ENCODE results near the gene ADTRP.

Gene ADTRP

GRCh38 chr6:11732036-11732631, 46.5 kb downstream of the ADTRP start:
- TF ChIP-seq ZNF274 (IDR thresholded peaks at IDR 0.05; ENCODE audit: low read length) (no peak), ZNF274 (tag by site-specific recombination; IDR thresholded peaks at IDR 0.05; ENCODE audit: borderline replicate concordance) (no peak), ZBTB20 (tag by site-specific recombination; IDR thresholded peaks at IDR 0.05) (no peak), ZNF10 (tag by site-specific recombination; IDR thresholded peaks at IDR 0.05) (no peak), ZNF398 (tag by site-specific recombination; IDR thresholded peaks at IDR 0.05) (no peak), TCF7L2 (IDR thresholded peaks at IDR 0.05; ENCODE audit: borderline replicate concordance, low read depth, low read length) (no peak), ZNF211 (tag by site-specific recombination; IDR thresholded peaks at IDR 0.05; ENCODE audit: low read depth) (no peak), ZNF223 (tag by site-specific recombination; IDR thresholded peaks at IDR 0.05) (no peak), ZFHX2 (tag by site-specific recombination; conservative IDR thresholded peaks at IDR 0.05) (no peak), ZNF155 (tag by site-specific recombination; IDR thresholded peaks at IDR 0.05) (no peak), PRDM2 (tag by site-specific recombination; IDR thresholded peaks at IDR 0.05; ENCODE audit: borderline replicate concordance) (no peak), FEZF1 (tag by site-specific recombination; IDR thresholded peaks at IDR 0.05) (no peak), ZSCAN16 (tag by site-specific recombination; IDR thresholded peaks at IDR 0.05) (no peak), MEIS1 (CRISPR knock-in tag; IDR thresholded peaks at IDR 0.05; ENCODE audit: borderline replicate concordance) (no peak), ZBTB21 (tag by site-specific recombination; IDR thresholded peaks at IDR 0.05) (no peak)
- no peak overlapping the region for H3K4me3 ChIP-seq (ENCODE audit: low read depth, low read length)
- H3K27ac ChIP-seq (ENCODE audit: extremely low read depth, low read depth, low read length), result no peak overlapping the region
- H3K36me3 ChIP-seq (ENCODE audit: control insufficient read depth in 2 of 2, insufficient read depth in 1 of 2, low read length in 2 of 2), result no peaks in the 10 kb centered on the region
- no peaks in the 10 kb centered on the region for H3K9me3 ChIP-seq (ENCODE audit: control insufficient read depth, insufficient read depth, low read depth, low read length)
- CTCF ChIA-PET, result interaction anchor here (0.6 kb wide), 1 partner anchor 973 kb away, joined by 3 read pairs; no protein-coding TSS in a partner anchor
- POLR2A ChIA-PET, result no interaction called here
- no peaks in the 10 kb centered on the region for H3K4me1 ChIP-seq (ENCODE audit: control insufficient read depth, insufficient read depth, low read length)

- ChIA-PET CTCF (interaction anchor here (1.1 kb wide), 1 partner anchor 24 kb away, joined by 3 read pairs; no protein-coding TSS in a partner anchor), POLR2A (no interaction called here)
- Histone ChIP-seq H3K4me1 (ENCODE audit: control insufficient read depth, insufficient read depth, low read length) (no peaks in the 10 kb centered on the region), H3K9me3 (ENCODE audit: control insufficient read depth, insufficient read depth, low read depth, low read length) (no peaks in the 10 kb centered on the region), H3K4me3 (ENCODE audit: low read depth, low read length) (no peak overlapping the region), H3K36me3 (ENCODE audit: control insufficient read depth in 2 of 2, insufficient read depth in 1 of 2, low read length in 2 of 2) (no peaks in the 10 kb centered on the region), H3K27ac (ENCODE audit: extremely low read depth, low read depth, low read length) (no peak overlapping the region)
- no peak for TF ChIP-seq ZNF23 (tag by site-specific recombination; IDR thresholded peaks at IDR 0.05; ENCODE audit: borderline replicate concordance)
- no peak for TF ChIP-seq KLF17 (tag by site-specific recombination; IDR thresholded peaks at IDR 0.05)
- no peak for TF ChIP-seq KLF16 (tag by site-specific recombination; IDR thresholded peaks at IDR 0.05)
- TF ChIP-seq PRDM1 (tag by site-specific recombination; IDR thresholded peaks at IDR 0.05), result no peak
- TF ChIP-seq HOXC10 (CRISPR knock-in tag; IDR thresholded peaks at IDR 0.05), result no peak
- no peak for TF ChIP-seq ZNF391 (tag by site-specific recombination; IDR thresholded peaks at IDR 0.05; ENCODE audit: borderline replicate concordance, low read depth)
- no peak for TF ChIP-seq ZNF202 (tag by site-specific recombination; IDR thresholded peaks at IDR 0.05; ENCODE audit: borderline replicate concordance)
- TF ChIP-seq ATF2 (tag by site-specific recombination; IDR thresholded peaks at IDR 0.05; ENCODE audit: low read depth), result no peak
- no peak for TF ChIP-seq ZNF24 (tag by site-specific recombination; IDR thresholded peaks at IDR 0.05)
- TF ChIP-seq ZNF416 (tag by site-specific recombination; IDR thresholded peaks at IDR 0.05), result no peak
Observed at GRCh38 chr6:11731423-11731822, 47.2 kb downstream of the ADTRP start.

Measured in HEK293 (cell line).